ENCODE results near the gene RARG.

The RARG gene

GRCh38 chr12:53223389-53224060 is 8.5 kb downstream of the RARG start:
- no peak for DNase-seq (ENCODE audit: low read depth, low spot score)

GRCh38 chr12:53222806-53223261 is 9.2 kb downstream of the RARG start:
- no peak for DNase-seq (ENCODE audit: low read depth, low spot score)

GRCh38 chr12:53222170-53222721 is 9.8 kb downstream of the RARG start:
- no peak for DNase-seq (ENCODE audit: low read depth, low spot score)

- DNase-seq (ENCODE audit: low read depth, low spot score), result no peak
Observed at GRCh38 chr12:53221203-53222080, 10.6 kb downstream of the RARG start.

GRCh38 chr12:53220694-53221202 is 11.3 kb downstream of the RARG start:
- peak; percentile 97 for DNase-seq (ENCODE audit: low read depth, low spot score)

GRCh38 chr12:53219956-53220693 is 11.9 kb downstream of the RARG start:
- DNase-seq (ENCODE audit: low read depth, low spot score), result peak; percentile 60

- no peak for DNase-seq (ENCODE audit: low read depth, low spot score)
Observed at GRCh38 chr12:53219292-53219955, 12.6 kb downstream of the RARG start.

GRCh38 chr12:53218551-53219291 is 13.3 kb downstream of the RARG start:
- DNase-seq (ENCODE audit: low read depth, low spot score), result no peak

- DNase-seq (ENCODE audit: low read depth, low spot score), result no peak
Observed at GRCh38 chr12:53217931-53218307, 14.1 kb downstream of the RARG start.

- DNase-seq (ENCODE audit: low read depth, low spot score), result peak; percentile 64
Observed at GRCh38 chr12:53217051-53217930, 14.7 kb downstream of the RARG start.

GRCh38 chr12:53215497-53215896 is 16.5 kb downstream of the RARG start:
- DNase-seq (ENCODE audit: low read depth, low spot score), result no peak

GRCh38 chr12:53214687-53215455 is 17.1 kb downstream of the RARG start:
- no peak for DNase-seq (ENCODE audit: low read depth, low spot score)

GRCh38 chr12:53214221-53214620 is 17.8 kb downstream of the RARG start:
- no peak for DNase-seq (ENCODE audit: low read depth, low spot score)

GRCh38 chr12:53213348-53213747 is 18.7 kb downstream of the RARG start:
- DNase-seq (ENCODE audit: low read depth, low spot score), result peak; percentile 93

GRCh38 chr12:53212931-53213330 is 19.1 kb downstream of the RARG start:
- DNase-seq (ENCODE audit: low read depth, low spot score), result peak; percentile 33

GRCh38 chr12:53211476-53212381 is 20.3 kb downstream of the RARG start:
- DNase-seq (ENCODE audit: low read depth, low spot score), result peak; percentile 51

GRCh38 chr12:53210843-53211242 is 21.2 kb downstream of the RARG start:
- DNase-seq (ENCODE audit: low read depth, low spot score), result no peak

Measured in ELF-1 (cell line).